OCI-LY1 (cell line): Measurements from ENCODE around the gene PRG2.

Experiments
- H2AFZ ChIP-seq: fragments of 200-600 bp; sonication (generic), shearing (Covaris generic); 2 replicates; pipeline ENCODE4 v1.6.0; 2014; ENCODE audit warnings: antibody characterized with exemption, mild to moderate bottlenecking, low read length
- H3F3A ChIP-seq: fragments of 200-600 bp; sonication (generic), shearing (Covaris generic); 2 replicates; pipeline ENCODE4 v1.6.0; 2014; ENCODE audit warnings: mild to moderate bottlenecking, antibody characterized with exemption, low read length, moderate library complexity; ENCODE audit not compliant: insufficient read depth
- H3K27ac ChIP-seq: fragments of 200-600 bp; sonication (generic); 2 replicates; pipeline ENCODE4 v1.5.1; 2014; ENCODE audit warnings: low read length, mixed run types, mild to moderate bottlenecking, low read depth; ENCODE audit not compliant: poor library complexity, severe bottlenecking
- H3K27me3 ChIP-seq: fragments of 200-600 bp; sonication (generic); 2 replicates; pipeline ENCODE4 v1.6.0; 2014; ENCODE audit warnings: antibody characterized with exemption, mild to moderate bottlenecking, low read length, moderate library complexity; ENCODE audit not compliant: insufficient read depth
- H3K36me3 ChIP-seq: fragments of 200-600 bp; sonication (generic); 2 replicates; pipeline ENCODE4 v1.6.1; 2014; ENCODE audit warnings: mild to moderate bottlenecking, antibody characterized with exemption, low read length, moderate library complexity, mixed read lengths; ENCODE audit not compliant: insufficient read depth
- H3K4me1 ChIP-seq: fragments of 200-600 bp; sonication (generic); 2 replicates; pipeline ENCODE4 v1.5.1; 2014; ENCODE audit warnings: mild to moderate bottlenecking, low read length, moderate library complexity; ENCODE audit not compliant: insufficient read depth, severe bottlenecking
- H3K4me2 ChIP-seq: fragments of 200-600 bp; sonication (generic), shearing (Covaris generic); 2 replicates; pipeline ENCODE4 v1.6.1; 2014; ENCODE audit warnings: low read length
- H3K4me3 ChIP-seq: fragments of 200-600 bp; sonication (generic); 2 replicates; pipeline ENCODE4 v1.5.1; 2014; ENCODE audit warnings: low read length, low read depth, mild to moderate bottlenecking, mixed read lengths; ENCODE audit not compliant: poor library complexity, severe bottlenecking
- H3K79me2 ChIP-seq: fragments of 200-600 bp; shearing (Covaris generic); 2 replicates; pipeline ENCODE4 v1.6.1; 2016; ENCODE audit warnings: mixed run types, low read length, mixed read lengths; ENCODE audit not compliant: insufficient read depth
- H3K9ac ChIP-seq: fragments of 200-600 bp; sonication (generic), shearing (Covaris generic); 2 replicates; pipeline ENCODE4 v1.6.1; 2014; ENCODE audit warnings: mild to moderate bottlenecking, low read length, mixed read lengths
- H3K9me2 ChIP-seq: fragments of 200-600 bp; sonication (generic), shearing (Covaris generic); 2 replicates; pipeline ENCODE4 v1.6.1; 2014; ENCODE audit warnings: low read depth, mild to moderate bottlenecking, low read length, mixed read lengths
- H3K9me3 ChIP-seq: fragments of 200-600 bp; shearing (Covaris generic); 2 replicates; pipeline ENCODE4 v1.6.1; 2014; ENCODE audit warnings: low read length, mixed read lengths
- H4K20me1 ChIP-seq: fragments of 200-600 bp; sonication (generic), shearing (Covaris generic); 2 replicates; pipeline ENCODE4 v1.6.0; 2016; ENCODE audit warnings: mild to moderate bottlenecking, low read length; ENCODE audit not compliant: insufficient read depth
- EZH2 ChIP-seq: fragments of 200-600 bp; sonication (generic), shearing (Covaris generic); IDR thresholded peaks from 2 replicates; pipeline ENCODE4 v1.8.0; 2017; ENCODE audit warnings: borderline replicate concordance, mixed run types, mild to moderate bottlenecking, antibody characterized with exemption, low read length, moderate library complexity, mixed read lengths
- TF ChIP-seq, protein P1 (sequence below): fragments of 200-600 bp; sonication (generic), shearing (Covaris generic); IDR thresholded peaks from 2 replicates; pipeline ENCODE4 v1.5.1; 2017; ENCODE audit warnings: mild to moderate bottlenecking, antibody characterized with exemption, low read length, moderate library complexity, mixed read lengths

Gene PRG2

DNA sequence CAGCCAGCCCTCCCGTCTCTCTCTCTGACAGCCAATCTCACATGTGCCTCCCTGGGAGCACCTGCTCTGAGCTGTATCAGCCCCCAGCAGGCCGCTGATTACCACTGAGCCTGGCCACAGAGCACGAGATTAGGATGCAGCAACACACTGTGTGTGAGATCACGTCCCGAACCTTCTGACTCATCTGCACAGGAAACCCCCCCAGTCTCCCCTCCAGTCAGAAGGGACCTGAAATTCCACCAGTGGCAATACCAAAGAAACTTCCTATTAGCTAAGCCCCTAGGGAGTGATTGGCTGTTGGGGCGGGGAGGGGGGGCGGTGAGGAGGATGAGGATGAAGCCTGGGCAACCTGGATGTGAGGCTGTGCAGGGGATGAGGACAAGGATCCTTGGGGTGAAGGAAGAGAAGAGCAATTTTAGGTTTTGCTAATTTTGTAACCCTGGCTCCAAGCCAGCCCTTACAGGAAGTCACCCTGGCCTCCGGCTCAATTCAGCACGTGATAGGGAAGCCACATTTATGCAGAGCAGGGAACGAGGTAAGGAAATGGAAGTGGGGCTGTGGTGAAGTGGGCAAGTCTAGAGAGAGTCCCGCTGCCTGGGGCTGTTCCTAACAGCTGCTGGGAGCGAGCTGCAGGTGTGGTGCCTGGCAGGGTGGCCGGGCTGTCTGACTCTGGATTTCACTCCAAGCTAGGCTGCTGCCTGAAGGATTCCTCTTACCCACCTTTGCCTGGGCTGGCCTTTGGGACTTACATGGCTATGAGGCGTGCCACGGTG lies 34.5 kb upstream of the PRG2 start:
- H3K4me1 ChIP-seq: peaks cover 37% of the 10 kb centered on the region
- H3K4me3 ChIP-seq: peak overlapping the region; percentile 87
- no peaks in the 10 kb centered on the region for H3K9me2 ChIP-seq
- H3K27me3 ChIP-seq: no peaks in the 10 kb centered on the region
- H4K20me1 ChIP-seq: no peaks in the 10 kb centered on the region
- H3F3A ChIP-seq: no peaks in the 10 kb centered on the region
- TF ChIP-seq, protein P1, sequence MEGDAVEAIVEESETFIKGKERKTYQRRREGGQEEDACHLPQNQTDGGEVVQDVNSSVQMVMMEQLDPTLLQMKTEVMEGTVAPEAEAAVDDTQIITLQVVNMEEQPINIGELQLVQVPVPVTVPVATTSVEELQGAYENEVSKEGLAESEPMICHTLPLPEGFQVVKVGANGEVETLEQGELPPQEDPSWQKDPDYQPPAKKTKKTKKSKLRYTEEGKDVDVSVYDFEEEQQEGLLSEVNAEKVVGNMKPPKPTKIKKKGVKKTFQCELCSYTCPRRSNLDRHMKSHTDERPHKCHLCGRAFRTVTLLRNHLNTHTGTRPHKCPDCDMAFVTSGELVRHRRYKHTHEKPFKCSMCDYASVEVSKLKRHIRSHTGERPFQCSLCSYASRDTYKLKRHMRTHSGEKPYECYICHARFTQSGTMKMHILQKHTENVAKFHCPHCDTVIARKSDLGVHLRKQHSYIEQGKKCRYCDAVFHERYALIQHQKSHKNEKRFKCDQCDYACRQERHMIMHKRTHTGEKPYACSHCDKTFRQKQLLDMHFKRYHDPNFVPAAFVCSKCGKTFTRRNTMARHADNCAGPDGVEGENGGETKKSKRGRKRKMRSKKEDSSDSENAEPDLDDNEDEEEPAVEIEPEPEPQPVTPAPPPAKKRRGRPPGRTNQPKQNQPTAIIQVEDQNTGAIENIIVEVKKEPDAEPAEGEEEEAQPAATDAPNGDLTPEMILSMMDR: no peak
- no peak for TF ChIP-seq EZH2
- H3K27ac ChIP-seq: peak overlapping the region; percentile 73
- no peak overlapping the region for H2AFZ ChIP-seq
- no peaks in the 10 kb centered on the region for H3K9me3 ChIP-seq
- peak overlapping the region; percentile 94 for H3K9ac ChIP-seq
- H3K4me2 ChIP-seq: peak overlapping the region; percentile 79
- peaks cover 62% of the 10 kb centered on the region for H3K36me3 ChIP-seq
- peaks cover 13% of the 10 kb centered on the region for H3K79me2 ChIP-seq

DNA sequence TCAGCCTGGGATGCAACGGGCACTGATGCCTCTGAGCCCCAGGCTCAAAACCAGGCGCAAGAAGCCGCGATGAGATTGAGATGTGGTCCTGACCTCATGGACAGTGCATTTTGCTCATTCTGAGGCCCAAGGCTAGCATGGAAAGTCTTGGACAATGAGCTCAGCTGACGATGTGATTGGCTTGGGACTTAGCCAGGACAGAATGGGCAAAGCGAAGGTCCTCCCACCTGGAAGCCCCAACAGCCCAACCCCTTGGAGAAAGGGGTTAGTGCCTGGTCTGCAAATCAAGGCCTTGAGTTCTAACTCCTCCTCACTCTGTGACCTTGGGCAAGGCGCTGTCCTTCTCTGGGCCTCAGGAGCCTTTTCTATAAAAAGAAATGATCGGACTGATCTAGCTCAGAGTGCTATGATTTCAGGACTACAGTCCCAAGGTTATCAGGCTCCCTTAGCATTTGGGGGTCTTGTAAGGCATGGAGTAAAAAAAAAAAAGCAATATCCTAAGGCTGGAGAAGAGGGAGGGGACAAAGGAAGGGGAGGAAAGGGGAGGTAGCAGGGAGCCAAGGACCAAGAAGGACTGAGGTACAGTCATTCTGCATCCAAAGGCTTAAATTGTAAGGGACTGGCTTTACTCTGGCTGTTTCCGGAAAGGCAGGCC lies 33.8 kb upstream of the PRG2 start:
- H3K4me1 ChIP-seq: peaks cover 37% of the 10 kb centered on the region
- no peaks in the 10 kb centered on the region for H3K27me3 ChIP-seq
- H2AFZ ChIP-seq: no peak overlapping the region
- peaks cover 13% of the 10 kb centered on the region for H3K79me2 ChIP-seq
- H3K9ac ChIP-seq: peak overlapping the region; percentile 94; the same call in 1 of the 2 replicates
- peaks cover 69% of the 10 kb centered on the region for H3K36me3 ChIP-seq
- peak overlapping the region; percentile 87 for H3K4me3 ChIP-seq
- no peaks in the 10 kb centered on the region for H4K20me1 ChIP-seq
- peak overlapping the region; percentile 79 for H3K4me2 ChIP-seq
- peak overlapping the region; percentile 73 for H3K27ac ChIP-seq
- H3K9me2 ChIP-seq: no peaks in the 10 kb centered on the region
- no peaks in the 10 kb centered on the region for H3K9me3 ChIP-seq
- no peaks in the 10 kb centered on the region for H3F3A ChIP-seq
- no peak for TF ChIP-seq EZH2
- TF ChIP-seq, protein P1: no peak

DNA sequence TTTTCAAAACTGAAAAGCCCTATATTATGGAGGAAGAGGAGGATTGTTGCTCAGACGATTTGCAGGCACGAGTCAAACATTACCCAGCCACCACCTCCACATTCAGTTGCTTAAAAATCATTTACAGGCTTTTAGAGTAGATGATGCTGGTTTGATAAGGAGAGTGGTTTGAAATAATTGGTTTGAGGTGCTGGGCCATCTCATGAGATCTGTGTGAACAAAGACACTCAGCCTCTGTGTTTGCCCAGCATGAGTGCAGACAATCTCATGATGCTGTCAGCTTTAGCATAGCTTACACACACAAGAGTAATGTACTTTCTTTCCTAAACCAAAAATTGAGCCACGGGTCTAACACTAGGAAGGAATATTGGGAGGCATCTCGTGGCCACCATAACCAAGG lies 32.2 kb upstream of the PRG2 start:
- Histone ChIP-seq H3K27me3 (no peaks in the 10 kb centered on the region), H3K9me3 (no peaks in the 10 kb centered on the region), H3K36me3 (peaks cover 85% of the 10 kb centered on the region), H4K20me1 (no peaks in the 10 kb centered on the region), H3K9me2 (no peaks in the 10 kb centered on the region), H3K79me2 (peaks cover 13% of the 10 kb centered on the region), H2AFZ (no peak overlapping the region), H3K4me2 (no peak overlapping the region), H3K9ac (no peak overlapping the region), H3K4me3 (no peak overlapping the region), H3F3A (no peaks in the 10 kb centered on the region), H3K4me1 (peaks cover 37% of the 10 kb centered on the region), H3K27ac (no peak overlapping the region)
- no peak for TF ChIP-seq EZH2
- TF ChIP-seq, protein P1: no peak
